ENCODE results near the gene IL32. TPM values are rescaled to one million over a fixed set of nuclear protein-coding genes. Genes with fewer than 3 reads are reported as not detected.

Gene IL32
- total RNA-seq, 1 donor from 2014 or later = 4.9 TPM

DNA sequence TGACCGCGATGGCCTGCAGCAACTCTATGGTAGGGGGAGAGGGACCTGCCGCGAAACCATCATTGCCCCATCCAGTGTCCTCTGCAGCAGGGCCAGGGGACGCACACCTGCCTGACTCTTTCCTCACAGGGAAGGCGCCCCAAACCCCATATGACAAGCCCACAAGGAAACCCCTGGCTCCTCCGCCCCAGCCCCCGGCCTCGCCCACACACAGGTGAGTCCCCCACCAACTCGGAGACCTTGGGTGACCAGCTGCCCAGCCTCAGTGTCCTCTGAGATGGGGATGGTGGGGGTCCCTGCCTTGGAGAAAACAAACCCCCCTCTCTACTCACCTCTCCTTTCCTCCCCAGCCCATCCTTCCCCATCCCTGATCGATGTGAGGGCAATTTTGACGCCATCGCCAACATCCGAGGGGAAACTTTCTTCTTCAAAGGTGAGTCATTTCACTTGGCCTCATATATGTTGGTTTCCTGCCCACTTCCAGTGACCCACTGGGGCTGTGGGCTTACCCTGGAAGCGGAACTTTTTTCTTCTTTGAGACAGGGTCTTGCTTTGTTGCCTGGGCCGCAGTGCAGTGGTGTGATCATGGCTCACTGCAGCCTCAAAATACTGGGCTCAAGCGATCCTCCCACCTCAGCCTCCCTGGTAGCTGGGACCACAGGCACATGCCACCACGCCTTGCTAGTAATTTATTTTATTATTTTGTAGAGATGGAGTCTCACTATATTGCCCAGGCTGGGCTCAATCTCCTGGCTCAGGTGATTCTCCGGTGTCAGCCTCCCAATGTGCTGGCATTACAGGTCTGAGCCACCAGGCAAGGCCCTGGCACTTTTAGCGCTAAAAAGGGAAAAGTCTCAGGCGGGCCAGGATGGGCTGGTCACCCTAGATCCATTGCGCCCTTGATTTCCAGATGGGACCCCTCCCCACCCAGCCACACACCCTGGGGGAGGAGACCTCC lies 8.0 kb upstream of the IL32 start:
- TF ChIP-seq, protein P1, sequence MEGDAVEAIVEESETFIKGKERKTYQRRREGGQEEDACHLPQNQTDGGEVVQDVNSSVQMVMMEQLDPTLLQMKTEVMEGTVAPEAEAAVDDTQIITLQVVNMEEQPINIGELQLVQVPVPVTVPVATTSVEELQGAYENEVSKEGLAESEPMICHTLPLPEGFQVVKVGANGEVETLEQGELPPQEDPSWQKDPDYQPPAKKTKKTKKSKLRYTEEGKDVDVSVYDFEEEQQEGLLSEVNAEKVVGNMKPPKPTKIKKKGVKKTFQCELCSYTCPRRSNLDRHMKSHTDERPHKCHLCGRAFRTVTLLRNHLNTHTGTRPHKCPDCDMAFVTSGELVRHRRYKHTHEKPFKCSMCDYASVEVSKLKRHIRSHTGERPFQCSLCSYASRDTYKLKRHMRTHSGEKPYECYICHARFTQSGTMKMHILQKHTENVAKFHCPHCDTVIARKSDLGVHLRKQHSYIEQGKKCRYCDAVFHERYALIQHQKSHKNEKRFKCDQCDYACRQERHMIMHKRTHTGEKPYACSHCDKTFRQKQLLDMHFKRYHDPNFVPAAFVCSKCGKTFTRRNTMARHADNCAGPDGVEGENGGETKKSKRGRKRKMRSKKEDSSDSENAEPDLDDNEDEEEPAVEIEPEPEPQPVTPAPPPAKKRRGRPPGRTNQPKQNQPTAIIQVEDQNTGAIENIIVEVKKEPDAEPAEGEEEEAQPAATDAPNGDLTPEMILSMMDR (IDR thresholded peaks at IDR 0.05; ENCODE audit: unreplicated experiment) = no peak
- Mint-ChIP-seq H3K4me3 (peak overlapping the region; percentile 33), H3K36me3 (peaks cover 6% of the 10 kb centered on the region), H3K27ac (no peak overlapping the region), H3K9me3 (no peaks in the 10 kb centered on the region), H3K4me1 (peaks cover 8% of the 10 kb centered on the region), H3K27me3 (ENCODE audit: low read depth) (no peaks in the 10 kb centered on the region)
- DNase-seq (ENCODE audit: low spot score in 2 of 2, unreplicated experiment in 2 of 2) = no peak

DNA sequence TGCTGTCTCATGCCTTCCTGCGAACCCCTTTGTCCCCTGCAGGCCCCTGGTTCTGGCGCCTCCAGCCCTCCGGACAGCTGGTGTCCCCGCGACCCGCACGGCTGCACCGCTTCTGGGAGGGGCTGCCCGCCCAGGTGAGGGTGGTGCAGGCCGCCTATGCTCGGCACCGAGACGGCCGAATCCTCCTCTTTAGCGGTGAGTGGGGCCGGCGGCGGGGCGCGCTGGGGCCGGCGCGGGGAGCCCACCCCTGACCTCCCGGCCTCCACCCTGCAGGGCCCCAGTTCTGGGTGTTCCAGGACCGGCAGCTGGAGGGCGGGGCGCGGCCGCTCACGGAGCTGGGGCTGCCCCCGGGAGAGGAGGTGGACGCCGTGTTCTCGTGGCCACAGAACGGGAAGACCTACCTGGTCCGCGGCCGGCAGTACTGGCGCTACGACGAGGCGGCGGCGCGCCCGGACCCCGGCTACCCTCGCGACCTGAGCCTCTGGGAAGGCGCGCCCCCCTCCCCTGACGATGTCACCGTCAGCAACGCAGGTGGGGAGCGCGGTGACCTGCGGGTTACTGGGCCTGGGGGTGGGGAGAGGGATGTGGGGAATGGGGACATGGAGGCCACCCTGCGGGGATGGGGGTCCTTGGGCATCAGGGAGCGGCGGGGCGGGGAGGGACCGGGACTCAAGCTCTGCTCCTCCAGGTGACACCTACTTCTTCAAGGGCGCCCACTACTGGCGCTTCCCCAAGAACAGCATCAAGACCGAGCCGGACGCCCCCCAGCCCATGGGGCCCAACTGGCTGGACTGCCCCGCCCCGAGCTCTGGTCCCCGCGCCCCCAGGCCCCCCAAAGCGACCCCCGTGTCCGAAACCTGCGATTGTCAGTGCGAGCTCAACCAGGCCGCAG lies 7.1 kb upstream of the IL32 start:
- peak in 1 of 2 experiments; percentile 52 for DNase-seq (ENCODE audit: low spot score in 2 of 2, unreplicated experiment in 2 of 2)
- peaks cover 6% of the 10 kb centered on the region for H3K36me3 Mint-ChIP-seq
- TF ChIP-seq, protein P1 (IDR thresholded peaks at IDR 0.05; ENCODE audit: unreplicated experiment) = no peak
- H3K4me1 Mint-ChIP-seq = peaks cover 8% of the 10 kb centered on the region
- no peaks in the 10 kb centered on the region for H3K27me3 Mint-ChIP-seq (ENCODE audit: low read depth)
- H3K9me3 Mint-ChIP-seq = no peaks in the 10 kb centered on the region
- peak overlapping the region; percentile 79 for H3K4me3 Mint-ChIP-seq
- no peak overlapping the region for H3K27ac Mint-ChIP-seq

DNA sequence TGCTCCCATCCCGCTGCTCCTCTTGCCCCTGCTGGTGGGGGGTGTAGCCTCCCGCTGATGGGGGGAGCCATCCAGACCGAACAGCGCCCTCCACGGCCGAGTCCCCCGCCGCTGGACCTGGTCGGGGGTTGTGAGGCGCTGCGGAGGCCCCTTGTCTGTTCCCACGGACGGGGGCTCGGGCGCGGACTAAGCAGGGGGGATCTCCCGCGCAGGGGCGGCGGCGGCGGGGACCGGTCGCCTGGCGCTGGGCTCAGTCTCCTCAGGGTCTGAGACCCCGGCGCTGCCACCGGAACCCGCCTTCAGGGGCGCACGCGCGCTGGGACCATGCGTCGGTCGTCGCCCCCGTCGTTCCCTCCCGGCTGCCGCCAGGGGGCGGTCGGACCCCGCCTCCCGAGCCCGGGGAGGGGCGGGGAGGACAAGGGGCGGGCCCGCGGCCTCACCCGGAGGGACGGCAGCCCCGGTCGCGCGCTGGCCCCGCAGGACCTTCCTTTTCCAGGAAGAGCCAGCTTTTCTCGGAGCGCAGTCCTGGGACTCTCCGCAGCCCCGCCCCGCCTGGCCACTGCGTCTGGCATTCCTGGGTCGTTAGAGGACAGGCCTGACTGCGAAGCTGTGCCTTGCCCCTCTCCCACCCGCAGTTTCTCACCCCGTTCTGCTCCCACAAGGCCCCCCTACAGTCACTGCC lies 6.3 kb upstream of the IL32 start:
- H3K4me1 Mint-ChIP-seq = peaks cover 8% of the 10 kb centered on the region
- no peaks in the 10 kb centered on the region for H3K9me3 Mint-ChIP-seq
- peak; percentile 84 to 94 for DNase-seq (ENCODE audit: low spot score in 2 of 2, unreplicated experiment in 2 of 2)
- no peaks in the 10 kb centered on the region for H3K36me3 Mint-ChIP-seq
- H3K27me3 Mint-ChIP-seq (ENCODE audit: low read depth) = no peaks in the 10 kb centered on the region
- H3K27ac Mint-ChIP-seq = peak overlapping the region; percentile 75
- peak overlapping the region; percentile 79 for H3K4me3 Mint-ChIP-seq
- TF ChIP-seq, protein P1 (IDR thresholded peaks at IDR 0.05; ENCODE audit: unreplicated experiment) = peak; percentile 97

DNA sequence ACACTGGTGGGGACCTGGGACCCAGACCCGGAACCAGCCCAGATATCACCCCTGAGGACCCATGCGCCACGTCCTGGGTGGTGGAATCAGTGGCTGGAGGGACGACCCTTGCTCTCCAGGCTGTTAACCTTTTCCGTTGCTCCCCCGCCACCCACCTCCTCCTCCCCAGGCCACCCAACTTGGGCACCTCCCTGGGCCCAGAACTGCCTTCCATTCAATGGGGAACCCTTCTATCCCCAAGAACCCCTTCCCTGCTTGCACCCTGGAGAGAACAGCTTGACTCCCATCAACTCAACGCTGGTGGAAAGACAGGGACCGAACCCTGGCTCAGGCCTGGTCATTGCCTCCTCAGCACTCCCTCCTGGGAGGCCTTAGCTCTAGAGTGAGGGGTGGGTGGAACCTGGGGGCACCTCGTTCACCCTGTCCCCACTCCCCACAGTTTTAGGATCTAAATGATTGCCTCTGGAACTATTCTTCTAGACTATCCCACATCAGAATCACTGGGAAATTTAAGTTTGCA lies 5.7 kb upstream of the IL32 start:
- Mint-ChIP-seq H3K36me3 (no peaks in the 10 kb centered on the region), H3K4me3 (peak overlapping the region; percentile 69), H3K27ac (peak overlapping the region; percentile 75), H3K4me1 (peaks cover 8% of the 10 kb centered on the region), H3K27me3 (ENCODE audit: low read depth) (no peaks in the 10 kb centered on the region), H3K9me3 (no peaks in the 10 kb centered on the region)
- TF ChIP-seq, protein P1 (IDR thresholded peaks at IDR 0.05; ENCODE audit: unreplicated experiment) = no peak
- no peak for DNase-seq (ENCODE audit: low spot score in 2 of 2, unreplicated experiment in 2 of 2)

Data from mesothelial cell of epicardium (in vitro differentiated cells).